Ecto neural progenitor cell (in vitro differentiated cells): ENCODE measurements around the gene CYP1A1.
A peak's percentile ranks its signal among the peaks of the same experiment; 100 is the strongest.
"Not testable (repeated sequence)": the region's sequence is repeated elsewhere in the genome, so short reads cannot be mapped to it uniquely, and the experiment has no call there.

Experiments used
- DNase-seq: peaks from one replicate; pipeline ENCODE4 v3.0.0-alpha.2; 2018; ENCODE audit warnings: low spot score

Gene CYP1A1

GRCh38 chr15:74735305-74735704 is 10.0 kb upstream of the CYP1A1 start:
- no peak for DNase-seq

DNA sequence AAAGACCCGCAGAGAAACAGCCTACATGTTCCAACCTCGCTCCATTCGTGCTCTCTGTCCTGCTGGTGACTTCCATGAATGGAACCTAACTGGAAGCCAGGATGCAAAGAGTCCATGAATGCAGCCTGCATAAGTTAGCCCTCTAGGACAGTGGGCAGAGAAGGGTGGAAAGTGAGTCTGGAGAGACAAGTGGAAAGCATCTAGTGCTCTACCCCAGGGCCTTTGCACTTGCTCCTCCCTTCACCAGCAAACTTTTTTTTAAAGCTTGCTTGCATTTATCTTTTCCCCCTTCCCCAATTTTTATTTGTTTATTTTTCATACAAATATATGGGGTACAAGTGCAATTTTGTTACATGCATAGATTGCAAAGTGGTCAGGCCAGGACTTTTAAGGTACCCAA is 7.9 kb upstream of the CYP1A1 start:
- DNase-seq, result no peak

GRCh38 chr15:74732846-74733245 is 7.5 kb upstream of the CYP1A1 start:
- no peak for DNase-seq

GRCh38 chr15:74730619-74731316 is 5.4 kb upstream of the CYP1A1 start:
- no peak for DNase-seq

DNA sequence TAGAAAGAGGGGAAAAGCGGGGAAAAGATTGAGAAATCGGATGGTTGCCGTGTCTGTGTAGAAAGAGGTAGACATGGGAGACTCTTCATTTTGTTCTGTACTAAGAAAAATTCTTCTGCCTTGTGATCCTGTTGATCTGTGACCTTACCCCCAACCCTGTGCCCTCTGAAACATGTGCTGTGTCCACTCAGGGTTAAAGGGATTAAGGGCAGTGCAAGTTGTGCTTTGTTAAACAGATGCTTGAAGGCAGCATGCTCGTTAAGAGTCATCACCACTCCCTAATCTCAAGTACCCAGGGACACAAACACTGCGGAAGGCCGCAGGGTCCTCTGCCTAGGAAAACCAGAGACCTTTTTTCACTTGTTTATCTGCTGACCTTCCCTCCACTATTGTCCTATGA is 4.0 kb upstream of the CYP1A1 start:
- not testable (repeated sequence) for DNase-seq

DNA sequence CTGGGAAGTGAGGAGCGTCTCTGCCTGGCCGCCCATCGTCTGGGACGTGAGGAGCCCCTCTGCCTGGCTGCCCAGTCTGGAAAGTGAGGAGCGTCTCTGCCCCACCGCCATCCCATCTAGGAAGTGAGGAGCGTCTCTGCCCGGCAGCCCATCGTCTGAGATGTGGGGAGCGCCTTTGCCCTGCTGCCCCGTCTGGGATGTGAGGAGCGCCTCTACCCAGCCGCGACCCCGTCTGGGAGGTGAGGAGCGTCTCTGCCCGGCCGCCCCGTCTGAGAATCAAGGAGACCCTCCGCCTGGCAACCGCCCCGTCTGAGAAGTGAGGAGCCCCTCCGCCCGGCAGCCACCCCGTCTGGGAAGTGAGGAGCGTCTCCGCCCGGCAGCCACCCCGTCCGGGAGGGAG is 3.4 kb upstream of the CYP1A1 start:
- DNase-seq, result not testable (repeated sequence)

- no peak for DNase-seq
These were observed 2.4 kb upstream of the CYP1A1 start for GRCh38 chr15:74727727-74728126.

DNA sequence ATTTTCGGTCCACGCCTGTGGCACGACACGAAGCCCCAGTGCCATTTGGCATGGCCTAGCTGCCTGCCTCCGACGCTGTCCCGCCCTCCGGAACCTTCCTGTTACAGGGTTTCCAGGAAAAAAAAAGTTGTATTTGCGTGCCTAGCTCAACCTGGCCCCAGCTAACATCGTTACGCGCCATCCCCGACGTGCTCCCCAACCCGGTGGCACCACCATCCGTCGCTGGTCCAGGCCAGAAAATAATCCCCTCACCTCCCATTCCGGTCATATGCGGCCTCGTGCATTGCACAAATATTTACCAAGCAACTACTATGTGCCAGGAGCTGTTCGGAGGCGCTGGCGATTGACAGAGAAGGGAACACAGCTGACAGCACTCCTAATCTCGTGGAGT is 1.4 kb upstream of the CYP1A1 start:
- DNase-seq, result no peak

GRCh38 chr15:74725845-74726773 is 781 bp upstream of the CYP1A1 start:
- peak; percentile 84 for DNase-seq

GRCh38 chr15:74724570-74725224 is 631 bp downstream of the CYP1A1 start:
- no peak for DNase-seq

- DNase-seq, result no peak
These were observed 1.5 kb downstream of the CYP1A1 start for GRCh38 chr15:74723754-74724334.

GRCh38 chr15:74723187-74723586 is 2.1 kb downstream of the CYP1A1 start:
- DNase-seq, result no peak

DNA sequence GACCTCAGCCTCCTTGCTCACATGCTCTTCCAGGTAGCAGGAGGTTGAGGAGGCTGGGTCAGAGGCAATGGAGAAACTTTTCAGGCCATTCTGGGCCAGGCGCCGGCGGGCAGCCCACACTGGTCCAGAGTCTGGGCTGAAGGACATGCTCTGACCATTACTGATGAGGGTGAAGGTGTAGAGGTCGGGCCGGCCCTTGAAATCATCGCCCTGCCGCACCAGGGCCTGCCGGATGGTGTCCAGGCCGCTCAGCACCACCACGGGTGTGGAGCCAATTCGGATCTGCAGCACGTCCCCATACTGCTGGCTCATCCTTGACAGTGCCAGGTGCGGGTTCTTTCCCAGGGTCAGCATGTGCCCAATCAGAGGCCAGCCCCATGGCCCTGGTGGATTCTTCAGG is 2.7 kb downstream of the CYP1A1 start:
- DNase-seq, result no peak

- no peak for DNase-seq
These were observed 8.7 kb downstream of the CYP1A1 start for GRCh38 chr15:74716651-74717050.

- no peak for DNase-seq
These were observed 13.0 kb downstream of the CYP1A1 start for GRCh38 chr15:74712311-74712710.

DNA sequence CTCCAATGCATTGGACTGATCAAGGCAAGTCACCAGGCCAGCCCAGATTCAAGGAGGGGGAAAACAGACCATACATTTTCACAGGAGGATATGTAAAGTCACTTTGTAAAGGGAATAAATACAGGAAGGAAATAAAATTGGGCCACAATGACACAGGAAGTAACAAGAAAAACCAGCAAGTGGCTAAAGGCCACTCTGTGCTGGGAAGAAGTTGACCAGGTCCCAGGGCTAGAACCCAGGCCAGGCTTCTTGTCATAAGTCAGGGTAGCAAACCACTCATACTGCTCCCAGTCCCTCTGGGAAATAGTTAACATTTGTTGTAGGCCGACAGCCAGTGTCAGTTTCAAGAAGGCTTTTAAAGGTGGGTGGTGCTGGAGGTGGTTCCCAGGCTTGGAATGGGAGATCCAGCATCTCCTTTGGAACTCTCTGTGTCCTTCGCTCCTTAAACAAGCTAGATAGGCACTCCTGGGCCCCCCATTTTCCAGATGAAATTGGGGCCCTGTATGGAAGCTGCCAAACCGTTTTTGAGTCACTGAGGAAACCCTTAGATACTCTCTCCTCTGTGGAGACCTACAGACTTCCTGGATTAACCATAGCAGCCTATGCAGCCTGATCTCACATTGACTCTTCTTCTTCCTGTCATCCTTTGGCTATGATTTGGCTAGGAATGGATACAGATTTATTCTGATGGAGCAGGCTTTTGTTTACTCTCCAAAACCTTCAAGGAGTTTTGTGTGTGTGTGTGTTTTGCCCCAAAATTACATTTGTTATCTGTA is 14.8 kb downstream of the CYP1A1 start:
- DNase-seq, result no peak

GRCh38 chr15:74709892-74710291 is 15.4 kb downstream of the CYP1A1 start:
- no peak for DNase-seq

GRCh38 chr15:74709011-74709410 is 16.3 kb downstream of the CYP1A1 start:
- DNase-seq, result no peak

DNA sequence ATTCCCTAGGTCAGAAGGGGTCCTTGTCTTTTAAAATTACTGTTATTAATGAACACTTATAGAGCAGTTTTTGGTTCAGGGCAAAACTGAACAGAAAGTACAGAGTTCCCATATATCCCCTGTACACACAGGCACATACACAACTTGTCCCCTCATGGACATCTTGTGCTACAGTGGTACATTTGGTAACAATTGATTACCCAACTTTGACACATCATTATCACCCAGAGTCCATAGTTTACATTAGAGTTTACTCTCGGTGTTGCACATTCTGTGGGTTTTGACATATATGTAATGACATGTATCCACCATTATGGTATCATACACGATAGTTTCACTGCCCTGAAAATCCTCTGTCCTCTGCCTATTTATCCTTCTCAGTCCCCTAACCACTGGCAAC is 28.5 kb downstream of the CYP1A1 start:
- DNase-seq, result no peak

DNA sequence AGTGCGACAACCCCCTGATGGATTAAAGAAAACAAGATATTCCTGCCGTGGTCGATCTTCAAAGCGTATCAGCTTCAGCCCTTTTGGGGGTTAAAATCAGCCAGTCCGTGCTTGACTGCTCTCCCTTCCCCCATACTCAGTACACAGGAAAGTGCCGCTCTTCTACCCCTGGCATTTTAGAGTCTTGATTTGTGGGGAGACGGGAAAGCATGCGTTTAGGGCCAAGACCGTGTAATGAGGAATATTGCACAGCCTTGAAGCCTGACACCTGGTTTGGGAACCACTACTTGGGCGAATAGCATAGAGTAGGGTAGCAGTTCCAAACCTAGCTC is 29.0 kb downstream of the CYP1A1 start:
- no peak for DNase-seq

GRCh38 chr15:74695597-74696397 is 29.5 kb downstream of the CYP1A1 start, which contains the start of gene EDC3:
Gene EDC3, minus strand, starts transcription at chr15:74696024. Its CDS starts 20,900 bp downstream, at chr15:74675124.
- DNase-seq, result peak; percentile 92
